Cardiac muscle cell (in vitro differentiated cells and primary cell): ENCODE data around the gene PTPRM. TPM values are rescaled to one million over a fixed set of nuclear protein-coding genes. Genes with fewer than 3 reads are reported as not detected.

Source experiments
- DNase-seq, 2 donors: peaks; one replicate each; pipeline versions ENCODE4 v3.0.0 to v3.0.0-alpha.2; 2010 to 2017; ENCODE audit warnings: low read depth in 1 of 2, low spot score in 1 of 2
- H3K27ac ChIP-seq: fragments of 200-600 bp; sonication (generic); 2 replicates; pipeline ENCODE4 v1.5.1; 2016
- H3K27me3 ChIP-seq: fragments of 200-600 bp; sonication (generic); 2 replicates; pipeline ENCODE4 v1.6.0; 2016; ENCODE audit warnings: control low read depth
- H3K36me3 ChIP-seq: fragments of 200-600 bp; sonication (generic); 2 replicates; pipeline ENCODE4 v1.5.1; 2016; ENCODE audit warnings: control low read depth
- H3K4me1 ChIP-seq: fragments of 200-600 bp; sonication (generic); 2 replicates; pipeline ENCODE4 v1.8.1; 2017; ENCODE audit warnings: low read depth, mild to moderate bottlenecking, mixed run types
- H3K4me3 ChIP-seq: fragments of 200-600 bp; sonication (generic); 2 replicates; pipeline ENCODE4 v1.5.1; 2016; ENCODE audit warnings: mild to moderate bottlenecking
- H3K9me3 ChIP-seq: fragments of 200-600 bp; sonication (generic); 2 replicates; pipeline ENCODE4 v1.5.1; 2017; ENCODE audit warnings: low read depth, mild to moderate bottlenecking, control low read depth
- CTCF ChIP-seq: IDR thresholded peaks from 2 replicates; pipeline ENCODE4 v1.5.1; 2012; ENCODE audit warnings: low read depth, mild to moderate bottlenecking, low read length
- polyA plus RNA-seq: library from polyadenylated mRNA; unstranded; fragments of >200 nt; fragmentation: Nextera tagmentation; extraction: Ambion mirVana; gene quantifications from 2 replicates; pipeline ENCODE4 v1.2.1, GENCODE V29; 2016
- total RNA-seq: library from RNA; depleted of rRNA; stranded (reverse); fragments of >200 nt; gene quantifications from 2 replicates; pipeline ENCODE4 v1.2.3, GENCODE V29; 2016

The PTPRM gene
- total RNA-seq (37.0 and 48.8 TPM in 2 replicates), polyA plus RNA-seq (26.5 and 32.2 TPM in 2 replicates)

- TF ChIP-seq CTCF: peak; percentile 7
- DNase-seq: peak; percentile 91 to 94
- Histone ChIP-seq H3K4me3 (peak within 1 kb of the TSS; percentile 91), H3K27ac (peak within 1 kb of the TSS; percentile 93), H3K4me1 (peaks cover 18% of the 10 kb centered on the region), H3K27me3 (no peaks in the 10 kb centered on the region), H3K36me3 (no peaks in the 10 kb centered on the region), H3K9me3 (no peaks in the 10 kb centered on the region)
Measured at GRCh38 chr18:7566567-7567473, at the start of gene PTPRM. PTPRM (plus strand) TSS chr18:7567316; CDS start chr18:7567819, 503 bp downstream.

- no peak for DNase-seq
- H3K4me3 ChIP-seq: no peak overlapping the region
- H3K27ac ChIP-seq: no peak overlapping the region
- no peaks in the 10 kb centered on the region for H3K27me3 ChIP-seq
- H3K36me3 ChIP-seq: no peaks in the 10 kb centered on the region
- no peaks in the 10 kb centered on the region for H3K9me3 ChIP-seq
- no peak for TF ChIP-seq CTCF
- peaks cover 10% of the 10 kb centered on the region for H3K4me1 ChIP-seq
Measured at GRCh38 chr18:7517852-7518251, 49.3 kb upstream of the PTPRM start.

GRCh38 chr18:7520200-7520785 lies 46.8 kb upstream of the PTPRM start:
- DNase-seq: no peak
- Histone ChIP-seq H3K4me3 (no peak overlapping the region), H3K9me3 (no peaks in the 10 kb centered on the region), H3K4me1 (peaks cover 4% of the 10 kb centered on the region), H3K36me3 (no peaks in the 10 kb centered on the region), H3K27me3 (no peaks in the 10 kb centered on the region), H3K27ac (no peak overlapping the region)
- no peak for TF ChIP-seq CTCF

- Histone ChIP-seq H3K36me3 (no peaks in the 10 kb centered on the region), H3K27ac (no peak overlapping the region), H3K4me3 (no peak overlapping the region), H3K27me3 (no peaks in the 10 kb centered on the region), H3K4me1 (no peaks in the 10 kb centered on the region), H3K9me3 (no peaks in the 10 kb centered on the region)
- DNase-seq: no peak
- TF ChIP-seq CTCF: no peak
Measured at GRCh38 chr18:7521226-7521856, 45.8 kb upstream of the PTPRM start.

GRCh38 chr18:7523772-7524171 lies 43.3 kb upstream of the PTPRM start:
- TF ChIP-seq CTCF: no peak
- Histone ChIP-seq H3K9me3 (no peaks in the 10 kb centered on the region), H3K4me3 (no peak overlapping the region), H3K27me3 (no peaks in the 10 kb centered on the region), H3K27ac (no peak overlapping the region), H3K4me1 (no peaks in the 10 kb centered on the region), H3K36me3 (no peaks in the 10 kb centered on the region)
- DNase-seq: no peak
